Measurements from ENCODE around the gene CD79A. TPM values are rescaled to one million over a fixed set of nuclear protein-coding genes. Genes with fewer than 3 reads are reported as not detected.
"Not testable (repeated sequence)": the region's sequence is repeated elsewhere in the genome, so short reads cannot be mapped to it uniquely, and the experiment has no call there.

CD79A gene
- total RNA-seq, 1 donor, result 0.09 TPM

DNA sequence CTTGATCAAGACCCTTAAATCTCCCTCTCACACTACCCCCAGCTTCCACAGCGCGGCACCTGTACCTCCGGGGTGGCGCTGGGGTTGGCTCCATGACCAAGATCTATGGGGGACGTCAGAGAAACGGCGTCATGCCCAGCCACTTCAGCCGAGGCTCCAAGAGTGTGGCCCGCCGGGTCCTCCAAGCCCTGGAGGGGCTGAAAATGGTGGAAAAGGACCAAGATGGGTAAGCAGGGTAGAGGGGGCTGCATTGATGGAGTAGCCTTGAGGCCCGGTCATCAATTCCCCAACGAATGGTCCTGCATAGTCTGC, 8.1 kb upstream of the CD79A start:
- no peak overlapping the region for H3K4me3 ChIP-seq (ENCODE audit: low read depth, low read length)
- no peak for DNase-seq (ENCODE audit: low read depth)
- TF ChIP-seq, protein P1, sequence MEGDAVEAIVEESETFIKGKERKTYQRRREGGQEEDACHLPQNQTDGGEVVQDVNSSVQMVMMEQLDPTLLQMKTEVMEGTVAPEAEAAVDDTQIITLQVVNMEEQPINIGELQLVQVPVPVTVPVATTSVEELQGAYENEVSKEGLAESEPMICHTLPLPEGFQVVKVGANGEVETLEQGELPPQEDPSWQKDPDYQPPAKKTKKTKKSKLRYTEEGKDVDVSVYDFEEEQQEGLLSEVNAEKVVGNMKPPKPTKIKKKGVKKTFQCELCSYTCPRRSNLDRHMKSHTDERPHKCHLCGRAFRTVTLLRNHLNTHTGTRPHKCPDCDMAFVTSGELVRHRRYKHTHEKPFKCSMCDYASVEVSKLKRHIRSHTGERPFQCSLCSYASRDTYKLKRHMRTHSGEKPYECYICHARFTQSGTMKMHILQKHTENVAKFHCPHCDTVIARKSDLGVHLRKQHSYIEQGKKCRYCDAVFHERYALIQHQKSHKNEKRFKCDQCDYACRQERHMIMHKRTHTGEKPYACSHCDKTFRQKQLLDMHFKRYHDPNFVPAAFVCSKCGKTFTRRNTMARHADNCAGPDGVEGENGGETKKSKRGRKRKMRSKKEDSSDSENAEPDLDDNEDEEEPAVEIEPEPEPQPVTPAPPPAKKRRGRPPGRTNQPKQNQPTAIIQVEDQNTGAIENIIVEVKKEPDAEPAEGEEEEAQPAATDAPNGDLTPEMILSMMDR (IDR thresholded peaks at IDR 0.05; ENCODE audit: insufficient read depth, low read length), result no peak

DNA sequence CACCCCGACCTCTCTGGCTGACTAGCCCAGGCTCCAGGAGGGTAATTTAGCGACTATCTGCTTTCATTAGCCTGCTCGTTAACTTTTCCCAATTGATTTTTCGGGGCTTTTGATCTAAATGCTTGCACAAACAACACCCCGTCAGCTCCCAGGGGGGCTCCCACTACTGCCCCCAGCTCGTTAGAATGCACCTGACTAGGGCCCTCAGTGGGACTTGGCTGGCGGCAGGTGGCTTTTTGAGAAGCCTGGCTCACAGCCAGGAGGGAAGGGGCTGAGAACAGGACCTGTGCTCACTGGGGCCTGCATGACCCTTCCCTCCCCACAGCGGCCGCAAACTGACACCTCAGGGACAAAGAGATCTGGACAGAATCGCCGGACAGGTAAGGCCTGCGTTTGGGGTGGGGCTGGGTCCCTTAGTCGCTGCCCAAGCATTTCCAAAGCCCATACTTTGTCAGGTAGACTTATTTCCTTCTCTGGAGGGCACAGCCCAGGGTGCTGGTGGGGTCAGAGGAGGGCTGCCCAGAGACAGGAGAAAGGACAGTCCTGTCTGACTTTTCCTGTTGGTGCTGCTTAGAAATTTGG, 7.6 kb upstream of the CD79A start:
- H3K4me3 ChIP-seq (ENCODE audit: low read depth, low read length), result no peak overlapping the region
- TF ChIP-seq, protein P1 (IDR thresholded peaks at IDR 0.05; ENCODE audit: insufficient read depth, low read length), result no peak

DNA sequence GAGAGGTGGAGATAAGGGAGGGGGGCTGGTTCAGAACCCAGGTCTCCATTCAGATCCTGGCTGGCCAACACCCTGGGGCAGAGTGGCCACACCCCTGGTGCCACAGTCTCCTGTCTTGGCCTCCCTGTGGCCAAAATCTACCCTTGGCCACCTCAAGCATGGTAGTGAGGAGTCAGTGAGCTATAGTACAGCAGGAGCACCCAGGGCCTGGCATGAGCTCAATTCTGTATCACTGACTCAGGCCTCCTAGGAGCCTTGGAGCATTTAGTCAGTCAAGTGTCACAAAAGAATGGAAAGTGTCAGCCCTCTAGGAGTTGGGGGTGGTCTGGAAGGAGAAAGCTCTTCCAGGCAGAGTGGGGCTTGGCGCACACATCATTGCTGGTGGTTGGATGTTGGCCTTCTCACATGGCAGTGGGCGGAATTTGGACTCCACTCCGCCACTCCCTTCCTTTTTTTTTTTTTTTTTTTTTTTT, 6.6 kb upstream of the CD79A start:
- TF ChIP-seq, protein P1 (IDR thresholded peaks at IDR 0.05; ENCODE audit: insufficient read depth, low read length), result no peak
- H3K4me3 ChIP-seq (ENCODE audit: low read depth, low read length), result no peak overlapping the region
- peak; percentile 55 for DNase-seq (ENCODE audit: low read depth)

More for the DNA sequence above, 7.6 kb upstream of the CD79A start:
- DNase-seq (ENCODE audit: low read depth), result no peak

DNA sequence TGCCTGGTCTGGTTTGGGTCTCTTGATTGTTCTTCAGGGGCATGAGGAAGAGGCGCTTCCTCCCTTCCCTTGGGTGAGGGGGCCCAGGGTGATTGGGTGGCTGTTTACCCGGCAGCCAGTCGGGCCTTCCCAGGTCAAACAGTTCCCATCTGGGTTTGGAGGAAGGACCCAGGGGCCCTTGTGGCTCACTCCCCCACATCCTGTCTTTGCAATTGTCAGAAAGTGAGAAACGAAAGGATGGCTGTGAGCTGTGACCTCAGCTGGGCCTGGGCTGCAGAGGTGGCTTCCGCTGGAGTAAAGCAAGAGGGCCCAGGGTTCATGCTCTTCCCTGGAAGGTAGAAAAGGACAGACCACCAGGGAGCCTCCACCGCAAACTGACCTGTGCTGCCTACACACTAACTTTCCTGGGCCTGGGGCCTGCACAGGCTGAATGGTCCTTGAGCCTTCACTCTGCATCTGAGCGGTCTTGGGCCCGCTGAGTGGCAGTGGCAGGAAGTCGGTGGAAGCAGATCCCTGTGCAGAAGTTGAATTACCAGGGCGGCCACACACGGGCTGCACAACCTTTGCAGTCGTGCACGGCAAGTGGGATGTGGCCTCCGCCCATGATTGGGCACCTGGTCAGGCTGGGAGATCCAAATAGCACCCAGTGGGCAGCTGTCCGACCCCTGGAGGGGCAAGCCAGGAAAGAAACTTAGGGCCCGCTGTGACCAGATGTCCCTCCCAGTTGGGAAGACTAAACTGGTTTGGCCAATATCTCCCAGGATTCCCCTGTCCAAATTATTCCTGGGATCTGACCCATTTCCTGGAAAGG, 5.3 kb upstream of the CD79A start:
- no peak for DNase-seq (ENCODE audit: low read depth)
- TF ChIP-seq, protein P1 (IDR thresholded peaks at IDR 0.05; ENCODE audit: insufficient read depth, low read length), result no peak

DNA sequence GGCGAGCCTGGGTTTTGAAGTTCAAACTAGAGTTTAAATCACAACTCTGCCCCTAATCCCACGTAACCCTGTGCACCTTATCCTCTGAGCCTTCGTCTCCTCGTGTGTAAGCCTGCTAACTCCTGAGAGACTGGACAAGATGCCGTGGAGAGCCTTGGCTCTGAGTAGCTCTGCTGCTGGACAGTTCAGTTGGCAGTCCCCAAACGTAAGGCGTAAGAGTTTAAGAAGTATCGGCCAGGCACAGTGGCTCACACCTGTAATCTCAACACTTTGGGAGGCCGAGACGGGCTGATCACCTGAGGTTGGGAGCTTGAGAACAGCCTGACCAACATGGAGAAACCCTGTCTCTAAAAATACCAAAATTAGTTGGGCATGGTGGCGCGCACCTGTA, 4.7 kb upstream of the CD79A start:
- DNase-seq (ENCODE audit: low read depth), result no peak
- H3K4me3 ChIP-seq (ENCODE audit: low read depth, low read length), result no peak overlapping the region
- TF ChIP-seq, protein P1 (IDR thresholded peaks at IDR 0.05; ENCODE audit: insufficient read depth, low read length), result no peak

More for the DNA sequence above, 5.3 kb upstream of the CD79A start:
- H3K4me3 ChIP-seq (ENCODE audit: low read depth, low read length), result no peak overlapping the region

DNA sequence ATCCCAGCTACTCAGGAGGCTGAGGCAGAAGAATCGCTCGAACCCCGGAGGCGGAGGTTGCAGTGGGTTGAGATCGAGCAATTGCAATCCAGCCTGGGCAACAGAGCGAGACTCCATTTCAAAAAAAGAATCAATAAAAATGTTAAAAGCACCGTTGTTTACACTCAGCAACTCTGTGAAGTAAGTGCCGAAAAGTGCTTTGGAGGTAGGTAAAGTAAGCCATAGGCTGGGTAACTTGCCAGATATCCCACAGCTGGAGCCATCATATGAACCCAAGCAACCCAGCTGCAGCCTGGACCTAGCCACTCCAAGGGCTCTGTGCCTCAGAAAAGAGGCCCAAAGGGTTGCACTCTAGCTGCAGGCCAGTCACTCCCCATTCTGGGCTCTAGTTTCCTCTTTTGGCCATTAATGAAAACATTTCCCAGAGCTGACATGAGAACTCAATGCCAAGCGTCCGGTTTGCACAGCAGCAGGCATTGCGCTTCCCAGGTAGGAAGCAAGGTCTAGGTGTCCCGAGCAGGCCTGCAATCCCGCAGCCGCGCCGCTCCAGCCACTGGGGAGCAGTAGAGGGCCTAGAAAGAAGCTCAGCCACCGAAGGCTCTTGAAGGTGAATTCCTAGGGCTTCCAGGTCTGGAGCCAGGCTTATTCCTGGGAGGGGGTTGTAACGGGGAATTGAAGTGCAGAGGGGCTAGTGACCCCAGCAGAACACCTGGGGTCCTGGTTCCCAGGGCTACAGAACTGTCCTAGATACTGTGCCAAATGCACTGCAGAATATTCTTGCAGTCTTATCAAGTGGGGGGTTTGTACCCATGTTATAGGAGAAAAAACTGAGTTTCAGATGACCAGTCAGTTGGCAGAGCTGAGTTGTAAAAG, 4.1 kb upstream of the CD79A start:
- H3K4me3 ChIP-seq (ENCODE audit: low read depth, low read length), result no peak overlapping the region
- DNase-seq (ENCODE audit: low read depth), result peak; percentile 55
- TF ChIP-seq, protein P1 (IDR thresholded peaks at IDR 0.05; ENCODE audit: insufficient read depth, low read length), result peak; percentile 66

DNA sequence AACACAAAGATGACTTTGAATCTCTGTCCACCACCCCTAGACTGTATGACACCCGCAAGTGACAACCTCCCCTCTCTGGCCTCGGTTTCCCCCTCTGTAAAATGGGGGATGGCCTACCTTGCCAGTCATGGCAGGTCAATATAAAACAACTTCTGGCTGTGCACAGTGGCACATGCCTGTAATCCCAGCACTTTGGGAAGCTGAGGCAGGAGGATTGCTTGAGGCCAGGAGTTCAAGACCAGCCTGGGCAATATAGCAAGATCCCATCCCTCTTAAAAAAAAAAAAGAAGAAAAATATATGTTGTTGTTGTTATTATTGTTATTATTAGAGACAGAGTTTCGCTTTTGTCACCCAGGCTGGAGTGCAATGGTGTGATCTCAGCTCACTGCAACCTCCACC, 1.1 kb upstream of the CD79A start:
- not testable (repeated sequence) for DNase-seq (ENCODE audit: low read depth); H3K4me3 ChIP-seq (ENCODE audit: low read depth, low read length)

Data from fibroblast of the aortic adventitia (primary cell).